Measurements from ENCODE around the gene SPEF2.

The SPEF2 gene

DNA sequence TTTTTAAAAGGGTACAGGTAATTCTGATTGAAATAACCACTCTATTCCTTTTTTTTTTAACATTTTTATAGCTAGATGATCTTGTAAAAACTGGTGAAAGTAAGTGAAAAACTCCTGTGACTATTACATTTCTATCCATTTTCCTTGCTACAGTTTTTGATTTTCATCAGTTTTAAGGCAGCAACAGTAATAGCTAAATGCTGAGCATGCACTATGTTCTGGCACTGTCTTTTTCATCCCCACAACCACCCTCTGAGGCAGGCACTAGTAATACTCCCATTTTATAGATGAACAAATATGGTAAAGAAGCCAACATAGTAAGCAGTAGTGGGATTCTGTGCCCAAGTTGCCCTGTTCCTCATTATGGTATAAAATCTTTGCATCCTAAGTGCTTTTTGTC is 126.0 kb downstream of the SPEF2 start:
- TF ChIP-seq CTCF (IDR thresholded peaks at IDR 0.05; ENCODE audit: extremely low read depth, missing control alignments): no peak
- no peak for DNase-seq (ENCODE audit: low spot score)

GRCh38 chr5:35745193-35745592 is 127.5 kb downstream of the SPEF2 start:
- DNase-seq (ENCODE audit: low spot score): no peak
- TF ChIP-seq CTCF (IDR thresholded peaks at IDR 0.05; ENCODE audit: extremely low read depth, missing control alignments): no peak

DNA sequence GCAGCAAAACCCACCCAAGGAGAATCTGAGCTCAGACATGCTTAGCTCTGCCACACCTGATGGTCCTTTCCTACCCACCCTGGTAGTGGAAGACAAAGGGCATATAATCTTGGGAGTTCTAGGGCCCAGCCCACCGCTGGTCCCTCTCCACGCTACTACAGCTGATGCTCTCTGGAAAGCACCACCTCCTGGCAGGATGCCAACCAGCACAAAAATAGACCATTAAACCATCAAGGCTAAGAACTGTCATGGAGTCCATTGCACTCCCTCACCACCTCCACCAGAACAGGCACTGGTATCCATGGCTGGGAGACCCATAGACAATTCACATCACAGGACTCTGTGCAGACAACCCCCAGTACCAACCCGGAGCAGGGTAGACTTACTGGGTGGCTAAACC is 128.0 kb downstream of the SPEF2 start:
- DNase-seq (ENCODE audit: low spot score): no peak
- no peak for TF ChIP-seq CTCF (IDR thresholded peaks at IDR 0.05; ENCODE audit: extremely low read depth, missing control alignments)

DNA sequence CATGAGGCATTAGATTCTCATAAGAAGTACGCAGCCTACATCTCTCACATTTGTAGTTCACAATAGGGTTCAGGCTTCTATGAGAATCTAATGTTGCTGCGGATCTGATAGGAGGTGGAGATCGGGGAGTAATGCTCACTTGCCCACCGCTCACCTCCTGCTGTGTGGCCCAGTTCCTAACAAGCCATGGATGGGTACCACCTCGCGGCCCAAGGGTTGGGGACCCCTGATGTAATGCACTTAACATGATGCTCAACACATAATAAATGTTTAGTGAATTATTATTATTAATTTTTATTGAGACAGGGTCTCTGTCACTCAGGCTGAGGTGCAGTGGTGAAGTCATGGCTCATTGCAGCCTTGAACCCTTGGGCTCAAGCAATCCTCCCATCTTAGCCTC is 134.3 kb downstream of the SPEF2 start:
- no peak for TF ChIP-seq CTCF (IDR thresholded peaks at IDR 0.05; ENCODE audit: extremely low read depth, missing control alignments)
- DNase-seq (ENCODE audit: low spot score): no peak

DNA sequence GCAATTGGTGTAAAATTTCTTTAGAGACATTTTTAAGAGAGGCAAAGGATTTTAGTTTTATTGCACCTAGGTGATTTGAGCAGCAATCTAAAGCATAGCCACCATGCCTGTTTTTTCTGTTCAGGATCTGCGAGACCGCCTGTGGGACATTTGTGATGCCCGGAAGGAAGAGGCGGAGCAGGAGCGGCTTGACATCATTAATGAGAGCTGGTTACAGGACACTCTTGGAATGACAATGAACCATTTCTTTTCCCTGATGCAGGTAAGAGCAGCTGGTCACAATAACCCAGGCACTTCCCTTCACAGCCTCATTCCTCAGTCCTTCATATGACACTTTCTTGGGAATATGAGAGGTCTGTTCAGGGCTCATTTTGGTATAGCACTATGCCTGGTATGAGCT is 135.8 kb downstream of the SPEF2 start:
- DNase-seq (ENCODE audit: low spot score): no peak
- TF ChIP-seq CTCF (IDR thresholded peaks at IDR 0.05; ENCODE audit: extremely low read depth, missing control alignments): no peak

GRCh38 chr5:35754481-35754880 is 136.8 kb downstream of the SPEF2 start:
- TF ChIP-seq CTCF (IDR thresholded peaks at IDR 0.05; ENCODE audit: extremely low read depth, missing control alignments): no peak
- no peak for DNase-seq (ENCODE audit: low spot score)

- no peak for DNase-seq (ENCODE audit: low spot score)
- no peak for TF ChIP-seq CTCF (IDR thresholded peaks at IDR 0.05; ENCODE audit: extremely low read depth, missing control alignments)
Observed at GRCh38 chr5:35755966-35756365, 138.3 kb downstream of the SPEF2 start.

Data from GM20000 (cell line).